ENCODE measurements around the gene C19orf38. TPM values are rescaled to one million over a fixed set of nuclear protein-coding genes. Genes with fewer than 3 reads are reported as not detected.
A peak's percentile ranks its signal among the peaks of the same experiment; 100 is the strongest.
"Not testable (repeated sequence)": the region's sequence is repeated elsewhere in the genome, so short reads cannot be mapped to it uniquely, and the experiment has no call there.

The C19orf38 gene
- total RNA-seq, 8 experiments from 2014 or later, result 0.25 to 2.3 (median 0.50) TPM; not detected in 1

DNA sequence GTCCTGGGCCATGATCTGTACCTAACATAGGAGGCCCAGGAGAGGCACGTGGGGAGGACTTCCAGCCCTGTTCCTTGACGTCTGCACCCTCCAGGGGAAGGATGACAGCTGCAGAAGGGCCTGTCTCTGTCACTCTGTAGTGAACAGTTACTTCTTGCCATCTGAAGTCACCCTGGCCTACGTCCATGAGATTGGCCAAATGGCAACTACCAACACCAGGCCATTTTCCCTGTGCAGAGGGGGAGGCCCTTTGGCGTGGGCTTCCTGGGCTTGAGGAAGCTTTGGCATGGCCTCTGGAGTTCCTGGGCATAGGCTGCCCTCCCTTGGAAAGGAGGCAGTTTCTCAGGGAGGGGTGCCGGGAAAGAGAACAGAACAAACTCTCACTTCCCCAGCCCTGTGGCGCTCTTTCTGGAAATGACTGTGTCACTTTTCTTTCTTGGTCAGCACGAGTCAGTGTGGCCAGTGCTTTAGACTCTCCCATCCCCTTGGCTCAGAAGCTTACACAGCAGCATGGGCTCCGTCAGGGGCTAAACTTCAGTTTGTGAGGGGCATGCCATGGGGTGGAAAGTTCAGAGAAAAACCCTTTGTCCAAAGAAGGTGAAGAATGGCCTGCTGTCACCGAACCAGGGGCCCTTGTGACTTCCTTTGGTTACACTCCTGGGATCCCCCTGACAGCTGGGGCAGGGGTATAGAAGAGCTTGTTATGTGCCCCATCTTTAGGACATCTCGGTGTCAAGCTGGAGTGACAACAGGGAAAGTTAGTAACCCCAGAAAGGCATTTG lies 28.4 kb downstream of the C19orf38 start:
- Histone ChIP-seq H3K4me1 (replicated peaks in 1 of 2) (peaks cover 35 to 46% of the 10 kb centered on the region in 2 donors), H3K4me3 (no peak overlapping the region), H3K27ac (peak overlapping the region in 1 of 2 donors; percentile 6)
- in situ Hi-C loops (cut with MboI; ENCODE audit: low pct_unique_long_range_greater_than_20kb in 2 of 9, low sequenced_read_pairs in 9 of 9, unreplicated experiment in 9 of 9), result no loop called here
- peak in 1 of 8 experiments; percentile 35 for ATAC-seq (replicated peaks in 6 of 8)
- WGBS, 10 experiments, result 14 to 100% (median 64%) methylated on average over 1 to 7 of the region's 10 CpGs; no CpG with 5 or more reads in 4 of the 10 experiments

DNA sequence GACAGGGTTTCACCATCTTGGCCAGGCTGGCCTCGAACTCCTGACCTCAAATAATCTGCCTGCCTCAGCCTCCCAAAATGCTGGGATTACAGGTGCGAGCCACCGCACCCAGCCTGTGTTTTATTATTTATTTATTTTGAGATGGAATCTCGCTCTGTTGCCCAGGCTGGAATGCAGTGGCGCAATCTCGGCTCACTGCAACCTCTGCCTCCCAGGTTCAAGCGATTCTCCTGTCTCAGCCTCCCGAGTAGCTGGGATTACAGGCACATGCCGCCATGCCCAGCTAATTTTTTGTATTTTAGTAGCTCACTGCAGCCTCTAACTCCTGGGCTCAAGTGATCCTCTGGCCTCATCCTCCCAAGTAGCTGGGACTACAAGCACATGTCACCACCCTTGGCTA lies 29.4 kb downstream of the C19orf38 start:
- WGBS, 10 experiments, result 100% methylated on average over 1 to 2 of the region's 9 CpGs; no CpG with 5 or more reads in 7 of the 10 experiments
- H3K27ac ChIP-seq; ATAC-seq (replicated peaks in 6 of 8); H3K4me3 ChIP-seq; in situ Hi-C loops (cut with MboI; ENCODE audit: low pct_unique_long_range_greater_than_20kb in 2 of 9, low sequenced_read_pairs in 9 of 9, unreplicated experiment in 9 of 9): not testable (repeated sequence)
- H3K4me1 ChIP-seq (replicated peaks in 1 of 2), result peaks cover 42 to 56% of the 10 kb centered on the region in 2 donors

DNA sequence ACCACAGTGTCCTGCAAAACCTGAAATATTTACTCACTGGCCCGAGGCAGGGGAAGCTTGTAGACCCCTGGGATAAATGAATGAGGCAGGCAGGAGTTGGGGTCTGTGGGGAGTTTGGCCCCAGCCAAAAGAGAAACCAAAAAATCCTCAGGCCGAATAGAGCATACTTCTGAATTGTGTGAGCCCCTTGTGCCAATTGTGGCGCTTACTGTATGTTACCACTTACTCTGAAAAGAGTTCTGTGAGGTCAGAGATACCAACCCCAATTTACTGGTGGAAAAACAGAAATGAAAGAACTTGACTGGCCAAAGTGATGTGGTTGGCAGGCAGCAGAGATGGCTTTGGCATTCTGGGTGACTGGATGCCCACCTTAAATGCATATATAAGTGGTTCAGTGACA lies 30.0 kb downstream of the C19orf38 start:
- no peak for ATAC-seq (replicated peaks in 6 of 8)
- no peak overlapping the region for H3K27ac ChIP-seq
- H3K4me3 ChIP-seq, result no peak overlapping the region
- peaks cover 40 to 58% of the 10 kb centered on the region in 2 donors for H3K4me1 ChIP-seq (replicated peaks in 1 of 2)
- in situ Hi-C loops (cut with MboI; ENCODE audit: low pct_unique_long_range_greater_than_20kb in 2 of 9, low sequenced_read_pairs in 9 of 9, unreplicated experiment in 9 of 9), result no loop called here
- 73 to 100% (median 90%) methylated on average over 1 to 3 of the region's 3 CpGs; no CpG with 5 or more reads in 6 of the 10 experiments for WGBS, 10 experiments

DNA sequence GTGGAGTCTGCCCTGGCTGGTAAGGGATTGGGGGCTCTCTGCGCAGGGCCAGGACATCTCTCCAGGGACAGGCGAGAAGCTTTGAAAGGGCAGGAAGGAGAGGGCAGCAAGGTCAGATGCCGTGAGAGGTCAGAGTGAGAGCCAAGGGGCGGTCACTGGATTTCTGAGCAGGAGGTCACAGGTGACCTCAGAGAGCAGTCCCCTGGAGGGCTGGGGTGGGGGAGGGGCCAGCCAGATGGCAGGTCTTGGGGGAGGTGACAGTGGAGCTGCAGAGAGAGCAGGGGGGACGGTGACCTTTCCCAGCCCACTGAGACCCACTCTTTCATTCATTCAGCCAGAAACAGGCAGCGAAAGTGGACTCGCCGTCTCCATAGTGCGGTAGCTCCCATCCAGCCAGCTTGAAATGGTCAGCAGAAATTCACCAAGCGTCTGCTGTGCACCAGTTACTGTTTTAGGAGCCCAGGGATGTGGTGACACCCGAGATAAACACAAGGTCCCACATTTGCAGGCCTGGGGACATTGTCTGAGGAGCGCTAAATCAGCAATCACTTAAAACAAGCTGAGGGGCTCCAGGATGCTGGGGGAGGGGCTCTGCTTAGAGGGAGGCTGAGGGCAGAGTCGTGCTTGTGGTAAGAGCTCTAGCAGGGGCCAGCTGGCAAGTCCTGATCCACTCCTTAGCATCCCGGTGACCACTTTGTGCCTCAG lies 33.3 kb downstream of the C19orf38 start:
- peak overlapping the region; percentile 34 to 51 for H3K27ac ChIP-seq
- no peak overlapping the region for H3K4me3 ChIP-seq
- WGBS, 10 experiments, result 10 to 66% (median 26%) methylated on average over 1 to 4 of the region's 14 CpGs; no CpG with 5 or more reads in 6 of the 10 experiments
- in situ Hi-C loops (cut with MboI; ENCODE audit: low pct_unique_long_range_greater_than_20kb in 2 of 9, low sequenced_read_pairs in 9 of 9, unreplicated experiment in 9 of 9), result no loop called here
- H3K4me1 ChIP-seq (replicated peaks in 1 of 2), result peaks cover 48 to 68% of the 10 kb centered on the region in 2 donors
- ATAC-seq (replicated peaks in 6 of 8), result peak in 5 of 8 experiments; percentile 7 to 38 (median 29)

DNA sequence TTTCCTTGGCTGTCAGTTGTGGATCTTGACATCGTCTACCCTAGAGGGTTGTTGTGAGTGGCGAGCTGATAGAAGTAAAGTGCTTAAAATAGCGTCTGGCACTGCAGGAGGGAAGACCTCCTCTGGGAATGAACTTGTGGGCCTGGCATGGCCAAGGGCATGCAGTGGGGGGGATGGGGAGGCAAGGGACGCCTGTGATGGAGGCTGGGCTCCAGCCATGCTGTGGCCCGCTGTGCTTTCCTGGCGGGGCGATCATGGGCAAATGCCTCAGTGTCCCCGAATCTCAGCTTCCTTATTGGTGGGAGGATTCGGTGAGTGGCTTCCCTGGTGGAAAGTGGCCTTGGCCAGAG lies 33.9 kb downstream of the C19orf38 start:
- Histone ChIP-seq H3K4me3 (no peak overlapping the region), H3K4me1 (replicated peaks in 1 of 2) (peaks cover 46 to 68% of the 10 kb centered on the region in 2 donors), H3K27ac (peak overlapping the region in 1 of 2 donors; percentile 34)
- ATAC-seq (replicated peaks in 6 of 8), result no peak
- WGBS, 10 experiments, result 80 to 100% (median 97%) methylated on average over 1 to 7 of the region's 9 CpGs; no CpG with 5 or more reads in 5 of the 10 experiments
- in situ Hi-C loops (cut with MboI; ENCODE audit: low pct_unique_long_range_greater_than_20kb in 2 of 9, low sequenced_read_pairs in 9 of 9, unreplicated experiment in 9 of 9), result no loop called here

- 0 to 100% (median 87%) methylated on average over 1 to 2 of the region's 2 CpGs; no CpG with 5 or more reads in 4 of the 10 experiments for WGBS, 10 experiments
- peak overlapping the region in 1 of 2 donors; percentile 1 for H3K27ac ChIP-seq
- in situ Hi-C loops (cut with MboI; ENCODE audit: low pct_unique_long_range_greater_than_20kb in 2 of 9, low sequenced_read_pairs in 9 of 9, unreplicated experiment in 9 of 9), result no loop called here
- peak in 2 of 8 experiments; percentile 17 to 75 for ATAC-seq (replicated peaks in 6 of 8)
- H3K4me3 ChIP-seq, result no peak overlapping the region
- H3K4me1 ChIP-seq (replicated peaks in 1 of 2), result peaks cover 64 to 85% of the 10 kb centered on the region in 2 donors
Observed at GRCh38 chr19:10884274-10884673, 36.1 kb downstream of the C19orf38 start.

- Histone ChIP-seq H3K4me3 (no peak overlapping the region), H3K4me1 (replicated peaks in 1 of 2) (peaks cover 56 to 73% of the 10 kb centered on the region in 2 donors), H3K27ac (peak overlapping the region in 1 of 2 donors; percentile 36)
- in situ Hi-C loops (cut with MboI; ENCODE audit: low pct_unique_long_range_greater_than_20kb in 2 of 9, low sequenced_read_pairs in 9 of 9, unreplicated experiment in 9 of 9), result no loop called here
- ATAC-seq (replicated peaks in 6 of 8), result peak in 1 of 8 experiments; percentile 1
- 38 to 100% (median 64%) methylated on average over 1 to 18 of the region's 20 CpGs for WGBS, 10 experiments
Observed at GRCh38 chr19:10885201-10886169, 37.3 kb downstream of the C19orf38 start.

DNA sequence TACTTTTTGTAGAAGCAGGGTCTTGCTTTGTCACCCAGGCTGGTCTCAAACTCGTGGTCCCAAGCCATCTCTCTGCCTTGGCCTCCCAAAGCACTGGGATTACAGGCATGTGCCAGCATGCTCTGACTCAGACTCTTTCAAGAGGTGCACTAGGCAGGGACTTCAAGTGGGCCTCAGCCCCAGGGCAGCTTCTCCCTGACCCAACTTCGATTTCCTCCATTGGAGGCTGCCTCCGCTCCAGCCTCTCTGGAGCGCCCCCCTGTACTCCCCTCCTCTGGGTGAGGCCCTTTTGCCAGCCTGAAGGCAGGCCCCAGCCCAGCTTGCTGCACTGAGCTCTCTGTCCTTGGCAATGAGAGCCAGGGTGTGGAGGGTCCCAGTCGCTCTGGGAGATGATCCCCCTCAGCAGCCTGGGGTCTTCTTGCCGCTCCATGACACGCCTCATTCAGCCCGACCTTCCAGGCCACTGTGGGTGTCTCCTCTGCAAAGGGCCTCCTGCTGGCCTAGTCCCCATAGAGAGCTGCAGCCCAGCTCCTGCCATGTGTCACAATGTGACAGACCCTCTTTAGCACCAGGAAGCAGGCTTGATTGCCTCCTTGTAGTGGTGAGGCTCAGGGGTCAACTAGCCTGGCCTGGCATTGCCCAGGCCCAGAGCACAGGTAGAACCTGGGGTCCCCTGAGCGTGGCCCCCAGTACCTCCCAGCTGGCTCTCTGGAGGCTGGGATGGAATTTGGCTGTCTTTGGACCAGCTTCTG lies 39.6 kb downstream of the C19orf38 start:
- peak overlapping the region; percentile 76 to 88 for H3K27ac ChIP-seq
- ATAC-seq (replicated peaks in 6 of 8), result peak in 6 of 8 experiments; percentile 6 to 33 (median 20)
- in situ Hi-C loops (cut with MboI; ENCODE audit: low pct_unique_long_range_greater_than_20kb in 2 of 9, low sequenced_read_pairs in 9 of 9, unreplicated experiment in 9 of 9), result no loop called here
- H3K4me1 ChIP-seq (replicated peaks in 1 of 2), result peaks cover 60 to 71% of the 10 kb centered on the region in 2 donors
- 20 to 80% (median 58%) methylated on average over 1 to 4 of the region's 9 CpGs; no CpG with 5 or more reads in 4 of the 10 experiments for WGBS, 10 experiments
- no peak overlapping the region for H3K4me3 ChIP-seq

GRCh38 chr19:10888421-10888866 lies 40.2 kb downstream of the C19orf38 start:
- peak overlapping the region; percentile 76 to 88 for H3K27ac ChIP-seq
- peak; percentile 27 to 90 (median 70) for ATAC-seq (replicated peaks in 6 of 8)
- H3K4me3 ChIP-seq, result no peak overlapping the region
- 0 to 26% (median 5%) methylated on average over 1 to 6 of the region's 13 CpGs; no CpG with 5 or more reads in 6 of the 10 experiments for WGBS, 10 experiments
- peaks cover 64 to 75% of the 10 kb centered on the region in 2 donors for H3K4me1 ChIP-seq (replicated peaks in 1 of 2)
- in situ Hi-C loops (cut with MboI; ENCODE audit: low pct_unique_long_range_greater_than_20kb in 2 of 9, low sequenced_read_pairs in 9 of 9, unreplicated experiment in 9 of 9), result no loop called here

DNA sequence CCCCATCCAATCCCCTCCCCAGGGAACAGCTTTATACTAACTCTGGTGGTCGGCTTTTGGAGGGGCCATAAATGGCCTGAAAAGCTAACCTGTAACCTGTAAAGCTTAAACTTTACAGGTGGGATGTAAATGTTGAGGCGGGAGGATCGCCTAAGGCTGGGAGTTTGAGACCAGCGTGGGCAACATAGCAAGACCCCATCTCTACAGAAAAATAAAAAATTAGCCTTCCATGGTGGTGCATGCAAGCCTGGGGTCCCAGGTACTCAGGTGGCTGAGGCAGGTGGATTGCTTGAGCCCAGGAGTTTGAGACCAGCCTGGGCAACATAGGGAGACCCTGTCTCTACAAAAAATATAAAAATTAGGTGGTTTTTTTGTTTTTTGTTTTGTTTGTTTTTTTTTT lies 41.7 kb downstream of the C19orf38 start:
- 67 to 100% (median 96%) methylated on average over 1 to 4 of the region's 4 CpGs; no CpG with 5 or more reads in 6 of the 10 experiments for WGBS, 10 experiments
- in situ Hi-C loops (cut with MboI; ENCODE audit: low pct_unique_long_range_greater_than_20kb in 2 of 9, low sequenced_read_pairs in 9 of 9, unreplicated experiment in 9 of 9), result no loop called here
- H3K4me1 ChIP-seq (replicated peaks in 1 of 2), result peaks cover 75 to 82% of the 10 kb centered on the region in 2 donors
- peak overlapping the region in 1 of 2 donors; percentile 22 for H3K27ac ChIP-seq
- H3K4me3 ChIP-seq, result no peak overlapping the region
- no peak for ATAC-seq (replicated peaks in 6 of 8)

DNA sequence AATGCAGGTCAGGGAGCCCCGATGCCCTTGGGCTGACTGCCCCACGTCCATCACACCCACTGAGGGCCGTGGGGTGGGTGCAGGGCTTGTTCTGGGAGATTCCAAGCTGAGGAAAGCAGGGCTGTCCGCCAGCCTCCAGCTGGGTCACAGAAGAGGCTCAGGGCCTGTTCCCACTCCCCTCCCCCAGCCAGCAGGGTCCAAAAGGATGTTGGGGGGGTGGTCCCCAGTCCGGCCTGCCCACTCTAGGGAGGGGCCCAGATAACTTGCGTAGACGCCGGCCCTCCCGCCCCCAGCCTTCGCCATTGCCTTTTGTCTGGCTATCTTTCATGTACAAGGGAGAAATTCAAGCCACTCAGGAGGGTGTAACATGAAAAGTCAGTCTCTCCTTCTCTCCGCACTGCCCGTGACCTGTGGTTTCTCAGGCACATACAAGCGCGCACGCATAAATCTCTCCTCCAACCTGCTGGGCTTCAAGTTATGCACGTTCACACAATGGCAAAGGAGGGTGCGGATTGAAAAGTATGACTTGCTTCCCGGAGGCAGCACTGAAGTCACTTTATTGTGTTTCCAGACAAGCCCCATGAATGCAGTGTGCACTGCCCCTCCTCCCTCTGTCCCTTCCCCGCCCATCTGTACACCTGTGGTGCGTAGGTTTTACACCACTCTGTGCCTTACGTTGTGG lies 43.3 kb downstream of the C19orf38 start:
- H3K4me3 ChIP-seq, result peak overlapping the region in 1 of 5 donors; percentile 20
- H3K4me1 ChIP-seq (replicated peaks in 1 of 2), result peaks cover 65 to 71% of the 10 kb centered on the region in 2 donors
- WGBS, 10 experiments, result 0 to 80% (median 4%) methylated on average over 1 to 5 of the region's 21 CpGs; no CpG with 5 or more reads in 5 of the 10 experiments
- peak; percentile 62 to 83 (median 70) for ATAC-seq (replicated peaks in 6 of 8)
- peak overlapping the region; percentile 90 to 91 for H3K27ac ChIP-seq
- in situ Hi-C loops (cut with MboI; ENCODE audit: low pct_unique_long_range_greater_than_20kb in 2 of 9, low sequenced_read_pairs in 9 of 9, unreplicated experiment in 9 of 9), result no loop called here
